Keratinocyte (primary cell): ENCODE data around the gene ZBTB7A.

Experiments used
- EZH2 ChIP-seq: IDR thresholded peaks from one replicate; pipeline ENCODE4 v1.6.1; 2012; ENCODE audit warnings: inconsistent platforms, mild to moderate bottlenecking, low read length, moderate library complexity
- TF ChIP-seq, protein P1 (sequence below), 3 experiments: IDR thresholded peaks in 1 of 3; conservative IDR thresholded peaks in 1 of 3; optimal IDR thresholded peaks in 1 of 3; 2 replicates in 2 of 3; 3 replicates in 1 of 3; pipeline versions ENCODE3 to v1.5.1; 2011; ENCODE audit warnings: low read length in 3 of 3, mild to moderate bottlenecking in 3 of 3, moderate library complexity in 2 of 3, control low read depth in 1 of 3, inconsistent platforms in 1 of 3; ENCODE audit not compliant: insufficient read depth in 2 of 3; ENCODE audit errors: extremely low read depth in 1 of 3

- TF ChIP-seq, protein P1, sequence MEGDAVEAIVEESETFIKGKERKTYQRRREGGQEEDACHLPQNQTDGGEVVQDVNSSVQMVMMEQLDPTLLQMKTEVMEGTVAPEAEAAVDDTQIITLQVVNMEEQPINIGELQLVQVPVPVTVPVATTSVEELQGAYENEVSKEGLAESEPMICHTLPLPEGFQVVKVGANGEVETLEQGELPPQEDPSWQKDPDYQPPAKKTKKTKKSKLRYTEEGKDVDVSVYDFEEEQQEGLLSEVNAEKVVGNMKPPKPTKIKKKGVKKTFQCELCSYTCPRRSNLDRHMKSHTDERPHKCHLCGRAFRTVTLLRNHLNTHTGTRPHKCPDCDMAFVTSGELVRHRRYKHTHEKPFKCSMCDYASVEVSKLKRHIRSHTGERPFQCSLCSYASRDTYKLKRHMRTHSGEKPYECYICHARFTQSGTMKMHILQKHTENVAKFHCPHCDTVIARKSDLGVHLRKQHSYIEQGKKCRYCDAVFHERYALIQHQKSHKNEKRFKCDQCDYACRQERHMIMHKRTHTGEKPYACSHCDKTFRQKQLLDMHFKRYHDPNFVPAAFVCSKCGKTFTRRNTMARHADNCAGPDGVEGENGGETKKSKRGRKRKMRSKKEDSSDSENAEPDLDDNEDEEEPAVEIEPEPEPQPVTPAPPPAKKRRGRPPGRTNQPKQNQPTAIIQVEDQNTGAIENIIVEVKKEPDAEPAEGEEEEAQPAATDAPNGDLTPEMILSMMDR (optimal IDR thresholded peaks at IDR 0.05 in 1 of 3, IDR thresholded peaks at IDR 0.05 in 1 of 3, conservative IDR thresholded peaks at IDR 0.05 in 1 of 3; ENCODE audit: extremely low read depth in 1 of 3, insufficient read depth in 2 of 3, low read length in 3 of 3): no peak
- TF ChIP-seq EZH2: no peak
Observed at GRCh38 chr19:4015705-4016402, 50.8 kb downstream of the ZBTB7A start.
